SU-DHL-6 (cell line): ENCODE data around the gene TIMM44.
A peak's percentile ranks its signal among the peaks of the same experiment; 100 is the strongest.

Experiments used
- H2AFZ ChIP-seq: fragments of 200-600 bp; sonication (generic); 2 replicates; pipeline ENCODE4 v1.6.1; 2014; ENCODE audit warnings: low read depth, mild to moderate bottlenecking, moderate library complexity, mixed read lengths, antibody characterized with exemption, low read length; ENCODE audit not compliant: severe bottlenecking
- H3F3A ChIP-seq: fragments of 200-600 bp; shearing (Covaris generic); 2 replicates; pipeline ENCODE4 v1.6.0; 2016; ENCODE audit warnings: antibody characterized with exemption, mild to moderate bottlenecking; ENCODE audit not compliant: insufficient read depth
- H3K27ac ChIP-seq: fragments of 200-600 bp; sonication (generic); 2 replicates; pipeline ENCODE4 v1.5.1; 2016; ENCODE audit warnings: low read depth, mild to moderate bottlenecking, low read length, moderate library complexity, mixed read lengths
- H3K27me3 ChIP-seq: fragments of 200-600 bp; sonication (generic), shearing (Covaris generic); 2 replicates; pipeline ENCODE4 v1.6.0; 2014; ENCODE audit warnings: mild to moderate bottlenecking, low read length
- H3K36me3 ChIP-seq: fragments of 200-600 bp; sonication (generic); 2 replicates; pipeline ENCODE4 v1.6.1; 2014; ENCODE audit warnings: mild to moderate bottlenecking, low read length, mixed read lengths
- H3K4me2 ChIP-seq: fragments of 300-600, 200-600 bp; shearing (Covaris generic), sonication (generic); 2 replicates; pipeline ENCODE4 v1.6.0; 2014; ENCODE audit warnings: low read length, low read depth, mild to moderate bottlenecking; ENCODE audit not compliant: poor library complexity, severe bottlenecking
- H3K4me3 ChIP-seq: fragments of 200-600 bp; sonication (generic); 2 replicates; pipeline ENCODE4 v1.5.1; 2014; ENCODE audit warnings: antibody characterized with exemption, low read length, mild to moderate bottlenecking, mixed read lengths; ENCODE audit not compliant: insufficient read depth, poor library complexity, severe bottlenecking
- H3K79me2 ChIP-seq: fragments of 200-600 bp; sonication (generic); 2 replicates; pipeline ENCODE4 v1.6.1; 2014; ENCODE audit warnings: mild to moderate bottlenecking, low read length, moderate library complexity; ENCODE audit not compliant: insufficient read depth
- H3K9ac ChIP-seq: fragments of 200-600 bp; sonication (generic); 2 replicates; pipeline ENCODE4 v1.7.0; 2014; ENCODE audit warnings: mild to moderate bottlenecking, low read length
- H3K9me2 ChIP-seq: fragments of 200-600 bp; sonication (generic); replicated peaks from 2 replicates; pipeline ENCODE4 v1.6.1; 2014; ENCODE audit warnings: low read length; ENCODE audit not compliant: insufficient read depth
- H3K9me3 ChIP-seq: fragments of 200-600 bp; sonication (generic); 2 replicates; pipeline ENCODE4 v1.6.1; 2014; ENCODE audit warnings: low read length, mixed read lengths; ENCODE audit not compliant: insufficient read depth
- H4K20me1 ChIP-seq: fragments of 200-600 bp; sonication (generic); 2 replicates; pipeline ENCODE4 v1.6.1; 2014; ENCODE audit warnings: low read depth, mild to moderate bottlenecking, antibody characterized with exemption, low read length, moderate library complexity, mixed read lengths
- EZH2phosphoT487 ChIP-seq: fragments of 200-600 bp; sonication (generic), shearing (Covaris generic); conservative IDR thresholded peaks from 2 replicates; pipeline ENCODE4 v1.6.1; 2018; ENCODE audit warnings: mild to moderate bottlenecking, antibody characterized with exemption, low read length, moderate library complexity, mixed read lengths
- TF ChIP-seq, protein P1 (sequence below): fragments of 200-600 bp; sonication (generic); IDR thresholded peaks from one replicate; pipeline ENCODE4 v1.5.1; 2017; ENCODE audit warnings: antibody characterized with exemption, mild to moderate bottlenecking, low read length, moderate library complexity; ENCODE audit not compliant: insufficient read depth, poor library complexity, severe bottlenecking

Gene TIMM44

DNA sequence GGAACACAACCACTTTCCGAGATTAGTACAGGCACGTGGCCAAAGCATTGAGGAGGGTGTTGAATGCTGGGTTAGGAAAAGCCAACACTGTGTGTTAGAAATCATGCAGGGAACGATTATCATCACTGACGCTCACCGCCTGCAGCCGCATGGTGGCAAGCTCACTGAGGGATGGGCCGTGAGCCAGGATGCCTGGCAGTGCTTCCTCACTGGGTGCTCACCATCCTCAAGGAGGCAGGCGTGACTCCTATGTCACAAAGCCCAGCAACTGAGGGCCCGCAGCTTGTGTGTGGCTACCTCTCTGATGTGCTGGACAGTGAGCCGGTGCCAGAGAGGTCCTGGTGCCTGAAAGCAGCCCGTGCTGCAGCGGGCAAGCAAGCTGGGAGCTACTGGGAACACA is 30.4 kb upstream of the TIMM44 start:
- H3K9me2 ChIP-seq, result no peaks in the 10 kb centered on the region
- no peak overlapping the region for H3K27ac ChIP-seq
- no peaks in the 10 kb centered on the region for H3K79me2 ChIP-seq
- no peak overlapping the region for H3K4me3 ChIP-seq
- no peaks in the 10 kb centered on the region for H3K9me3 ChIP-seq
- no peaks in the 10 kb centered on the region for H3K27me3 ChIP-seq
- H4K20me1 ChIP-seq, result no peaks in the 10 kb centered on the region
- H2AFZ ChIP-seq, result no peak overlapping the region
- no peaks in the 10 kb centered on the region for H3K36me3 ChIP-seq
- no peaks in the 10 kb centered on the region for H3F3A ChIP-seq
- H3K4me2 ChIP-seq, result no peak overlapping the region
- H3K9ac ChIP-seq, result no peak overlapping the region
- no peak for TF ChIP-seq EZH2phosphoT487
- TF ChIP-seq, protein P1, sequence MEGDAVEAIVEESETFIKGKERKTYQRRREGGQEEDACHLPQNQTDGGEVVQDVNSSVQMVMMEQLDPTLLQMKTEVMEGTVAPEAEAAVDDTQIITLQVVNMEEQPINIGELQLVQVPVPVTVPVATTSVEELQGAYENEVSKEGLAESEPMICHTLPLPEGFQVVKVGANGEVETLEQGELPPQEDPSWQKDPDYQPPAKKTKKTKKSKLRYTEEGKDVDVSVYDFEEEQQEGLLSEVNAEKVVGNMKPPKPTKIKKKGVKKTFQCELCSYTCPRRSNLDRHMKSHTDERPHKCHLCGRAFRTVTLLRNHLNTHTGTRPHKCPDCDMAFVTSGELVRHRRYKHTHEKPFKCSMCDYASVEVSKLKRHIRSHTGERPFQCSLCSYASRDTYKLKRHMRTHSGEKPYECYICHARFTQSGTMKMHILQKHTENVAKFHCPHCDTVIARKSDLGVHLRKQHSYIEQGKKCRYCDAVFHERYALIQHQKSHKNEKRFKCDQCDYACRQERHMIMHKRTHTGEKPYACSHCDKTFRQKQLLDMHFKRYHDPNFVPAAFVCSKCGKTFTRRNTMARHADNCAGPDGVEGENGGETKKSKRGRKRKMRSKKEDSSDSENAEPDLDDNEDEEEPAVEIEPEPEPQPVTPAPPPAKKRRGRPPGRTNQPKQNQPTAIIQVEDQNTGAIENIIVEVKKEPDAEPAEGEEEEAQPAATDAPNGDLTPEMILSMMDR, result no peak

DNA sequence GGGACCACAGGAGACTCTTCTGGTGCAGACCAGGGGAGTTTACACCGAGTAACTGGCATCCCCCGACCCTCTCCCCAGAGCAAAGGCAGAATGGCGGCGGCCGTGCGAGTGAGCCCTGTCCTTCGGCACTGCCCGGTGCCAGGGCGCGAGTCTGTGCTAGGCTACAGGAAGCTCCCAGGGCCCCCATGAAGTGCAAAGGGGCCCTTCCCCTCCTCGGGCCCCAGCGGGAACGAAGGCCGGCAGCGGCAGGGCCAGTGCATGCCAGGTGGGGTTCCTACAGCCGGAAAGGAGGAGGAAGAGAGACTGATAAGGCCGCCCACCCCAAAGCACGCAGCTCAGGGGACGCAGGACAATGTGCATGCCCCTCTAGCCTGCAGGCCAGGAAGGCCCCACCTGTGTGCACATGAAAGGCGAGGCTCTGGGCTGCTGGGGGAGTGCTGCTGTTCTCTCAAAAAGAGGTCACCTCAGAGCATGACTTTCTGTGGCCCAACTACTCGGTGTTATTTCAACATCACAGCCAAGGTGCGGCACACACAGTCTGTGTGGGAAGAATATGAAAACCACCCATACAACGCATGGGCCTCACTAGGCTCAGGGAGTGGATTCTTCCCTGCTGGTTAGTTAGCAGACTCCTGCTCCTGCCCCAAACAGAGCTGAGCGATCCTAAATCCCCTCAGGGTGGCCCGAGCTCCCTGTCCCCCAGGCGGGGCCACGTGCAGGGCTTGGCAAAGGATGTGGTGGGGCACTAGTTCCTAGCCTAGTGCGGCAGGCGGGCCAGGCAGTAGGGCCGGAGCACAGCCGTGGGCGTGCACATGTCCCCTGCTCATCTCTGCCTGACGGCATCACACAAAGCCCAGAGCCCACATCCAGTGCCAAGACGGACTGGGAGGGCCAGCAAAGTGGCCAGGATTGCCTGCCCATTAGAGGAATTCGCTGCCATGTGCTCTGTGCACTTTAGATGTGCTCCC is 28.4 kb upstream of the TIMM44 start:
- Histone ChIP-seq H2AFZ (no peak overlapping the region), H3K4me3 (no peak overlapping the region), H3K27ac (no peak overlapping the region), H3K79me2 (no peaks in the 10 kb centered on the region), H3K27me3 (no peaks in the 10 kb centered on the region), H3F3A (no peaks in the 10 kb centered on the region), H3K36me3 (peaks cover 4% of the 10 kb centered on the region; the same call in 1 of the 2 replicates), H3K9me2 (no peaks in the 10 kb centered on the region), H4K20me1 (no peaks in the 10 kb centered on the region), H3K4me2 (no peak overlapping the region), H3K9ac (no peak overlapping the region), H3K9me3 (no peaks in the 10 kb centered on the region)
- TF ChIP-seq, protein P1, result no peak
- no peak for TF ChIP-seq EZH2phosphoT487

DNA sequence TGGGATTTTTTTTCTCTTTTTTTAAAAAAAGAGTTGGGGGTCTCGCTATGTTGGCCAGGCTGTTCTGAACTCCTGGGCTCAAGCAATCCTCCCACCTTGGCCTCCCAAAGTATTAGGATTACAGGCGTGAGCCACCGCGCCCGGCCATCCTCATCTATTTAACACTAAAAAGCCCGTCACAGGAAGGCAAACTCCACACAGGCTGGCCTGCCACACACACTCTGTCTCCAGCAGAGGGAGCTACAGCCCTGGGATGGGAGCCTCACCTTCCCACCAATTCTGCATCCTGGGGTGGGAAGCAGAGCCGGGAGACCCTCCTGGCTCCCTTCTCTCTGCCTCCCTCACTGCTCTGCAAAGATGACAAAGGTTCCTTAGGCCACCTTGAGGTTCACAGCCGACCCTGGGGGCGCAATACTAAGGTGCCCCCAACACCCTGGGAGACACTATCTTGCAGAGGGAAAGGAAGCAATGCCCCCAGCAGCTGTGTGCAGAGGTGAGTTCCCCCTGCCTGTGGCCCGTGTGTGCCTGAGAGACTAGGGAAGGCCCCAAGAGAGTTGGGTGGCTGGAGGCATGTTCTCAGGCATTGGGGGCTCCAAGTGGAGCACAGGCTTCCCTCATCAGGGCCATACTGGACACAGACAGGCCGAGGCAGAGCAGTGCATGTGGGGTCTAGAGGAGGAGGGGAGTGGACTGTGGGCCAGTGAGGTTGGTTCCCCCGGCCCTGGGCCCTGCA is 27.4 kb upstream of the TIMM44 start:
- Histone ChIP-seq H3K79me2 (no peaks in the 10 kb centered on the region), H4K20me1 (no peaks in the 10 kb centered on the region), H3K27me3 (no peaks in the 10 kb centered on the region), H3K4me2 (no peak overlapping the region), H3K9ac (no peak overlapping the region), H2AFZ (no peak overlapping the region), H3F3A (no peaks in the 10 kb centered on the region), H3K9me2 (no peaks in the 10 kb centered on the region), H3K36me3 (peaks cover 7% of the 10 kb centered on the region; the same call in 1 of the 2 replicates), H3K4me3 (no peak overlapping the region), H3K27ac (no peak overlapping the region), H3K9me3 (no peaks in the 10 kb centered on the region)
- TF ChIP-seq, protein P1, result peak; percentile 83
- no peak for TF ChIP-seq EZH2phosphoT487
